Fibroblast of lung (primary cell): ENCODE results near the gene SEMA3D. TPM values are rescaled to one million over a fixed set of nuclear protein-coding genes. Genes with fewer than 3 reads are reported as not detected.

Experiments used
- DNase-seq, 2 donors: peaks; one replicate each; pipeline versions ENCODE4 v3.0.0 to v3.0.0-alpha.2; 2010; ENCODE audit warnings: low read depth in 2 of 2
- H2AFZ ChIP-seq: 2 replicates; pipeline ENCODE4 v1.5.1; 2012; ENCODE audit warnings: low read length, control low read depth, inconsistent platforms
- H3K27ac ChIP-seq: 2 replicates; pipeline ENCODE4 v1.5.1; 2011; ENCODE audit warnings: low read length, control low read depth; ENCODE audit not compliant: insufficient read depth
- H3K27me3 ChIP-seq: 2 replicates; pipeline ENCODE4 v1.5.1; 2011; ENCODE audit warnings: mild to moderate bottlenecking, low read length; ENCODE audit not compliant: control insufficient read depth, insufficient read depth
- H3K36me3 ChIP-seq: 2 replicates; pipeline ENCODE4 v1.5.1; 2011; ENCODE audit warnings: low read length; ENCODE audit not compliant: control insufficient read depth, insufficient read depth
- H3K4me1 ChIP-seq: 2 replicates; pipeline ENCODE4 v1.5.1; 2011; ENCODE audit warnings: low read length; ENCODE audit not compliant: control insufficient read depth, insufficient read depth; ENCODE audit errors: extremely low read depth
- H3K4me2 ChIP-seq: 2 replicates; pipeline ENCODE4 v1.5.1; 2011; ENCODE audit warnings: low read length, control low read depth; ENCODE audit not compliant: insufficient read depth; ENCODE audit errors: extremely low read depth
- H3K4me3 ChIP-seq, 4 experiments: fragments of 200-600 bp in 1 of 4; sonication (generic) in 1 of 4; replicated peaks in 1 of 4; 2 replicates each; pipeline ENCODE4 v1.5.1; 2011 to 2016; ENCODE audit warnings: low read length in 4 of 4, low read depth in 3 of 4, mild to moderate bottlenecking in 3 of 4, control low read depth in 2 of 4, inconsistent platforms in 1 of 4, mixed read lengths in 1 of 4; ENCODE audit not compliant: insufficient read depth in 1 of 4; ENCODE audit errors: control extremely low read depth in 1 of 4
- H3K79me2 ChIP-seq: 2 replicates; pipeline ENCODE4 v1.5.1; 2012; ENCODE audit warnings: mild to moderate bottlenecking, low read length, inconsistent platforms; ENCODE audit not compliant: control insufficient read depth, insufficient read depth
- H3K9ac ChIP-seq: 2 replicates; pipeline ENCODE4 v1.5.1; 2011; ENCODE audit warnings: mild to moderate bottlenecking, low read length, control low read depth; ENCODE audit not compliant: insufficient read depth
- H3K9me3 ChIP-seq: 2 replicates; pipeline ENCODE4 v1.5.1; 2012; ENCODE audit warnings: low read depth, low read length; ENCODE audit not compliant: control insufficient read depth, insufficient read depth
- H4K20me1 ChIP-seq: 2 replicates; pipeline ENCODE4 v1.5.1; 2011; ENCODE audit warnings: low read length; ENCODE audit not compliant: control insufficient read depth, insufficient read depth; ENCODE audit errors: extremely low read depth
- CTCF ChIP-seq, 2 donors: IDR thresholded peaks in 1 of 2; conservative IDR thresholded peaks in 1 of 2; 1 replicate in 1 of 2; 2 replicates in 1 of 2; pipeline ENCODE4 v1.5.1; 2011 to 2012; ENCODE audit warnings: low read length in 2 of 2, control low read depth in 1 of 2, inconsistent platforms in 1 of 2, low read depth in 1 of 2, mild to moderate bottlenecking in 1 of 2
- EZH2 ChIP-seq: IDR thresholded peaks from 2 replicates; pipeline ENCODE4 v1.5.1; 2012; ENCODE audit warnings: low read length, control low read depth, mild to moderate bottlenecking; ENCODE audit errors: missing control alignments
- polyA plus RNA-seq, 2 donors: library from polyadenylated mRNA; depleted of rRNA in 1 of 2; stranded (reverse) in 1 of 2; unstranded in 1 of 2; fragments of >200 nt; gene quantifications; 2 replicates each; pipeline ENCODE4 v1.2.1, GENCODE V29; 2011 to 2012; ENCODE audit warnings: missing spikeins in 1 of 2
- total RNA-seq: library from RNA; depleted of rRNA; stranded (reverse); fragments of >200 nt; gene quantifications from 2 replicates; pipeline ENCODE4 v1.2.1, GENCODE V29; 2014

SEMA3D gene
- total and polyA plus RNA-seq, 2 donors (not counting 1 experiment from before 2014, with no cell fraction given) = 4.1 to 4.6 TPM

- TF ChIP-seq CTCF (conservative IDR thresholded peaks at IDR 0.05 in 1 of 2, IDR thresholded peaks at IDR 0.05 in 1 of 2; ENCODE audit: low read depth in 1 of 2, low read length in 2 of 2) (no peak), EZH2 (no peak)
- Histone ChIP-seq H3K36me3 (no peaks in the 10 kb centered on the region), H3K4me3 (no peak overlapping the region), H3K9me3 (no peaks in the 10 kb centered on the region), H3K4me2 (no peak overlapping the region), H3K4me1 (no peaks in the 10 kb centered on the region), H3K27ac (no peak overlapping the region), H3K27me3 (no peaks in the 10 kb centered on the region), H2AFZ (no peak overlapping the region), H3K79me2 (no peaks in the 10 kb centered on the region), H4K20me1 (no peaks in the 10 kb centered on the region), H3K9ac (no peak overlapping the region)
- DNase-seq = no peak
These were observed 175.7 kb downstream of the SEMA3D start for GRCh38 chr7:85011127-85011526.

DNA sequence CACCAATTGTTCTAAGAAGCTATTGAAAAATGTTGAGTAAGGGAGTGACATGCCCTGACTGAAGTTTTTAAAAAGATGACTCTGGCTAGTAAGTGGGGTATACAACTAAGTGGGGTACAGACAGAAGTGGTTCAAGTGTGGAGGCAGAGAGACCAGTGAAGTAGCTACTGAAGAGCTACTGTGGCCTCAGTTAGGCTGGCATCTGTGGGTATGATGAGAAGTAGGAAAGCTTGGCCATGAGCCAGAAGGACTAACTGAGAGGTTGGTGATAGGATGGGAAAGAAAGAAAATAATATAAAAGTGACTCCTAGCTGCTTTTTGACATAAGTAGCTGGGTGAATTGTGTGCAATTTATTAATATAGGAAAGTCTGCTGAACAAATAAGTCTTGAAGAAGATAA is 176.6 kb downstream of the SEMA3D start:
- Histone ChIP-seq H3K27ac (no peak overlapping the region), H3K9ac (no peak overlapping the region), H3K79me2 (no peaks in the 10 kb centered on the region), H3K4me3 (no peak overlapping the region), H3K27me3 (no peaks in the 10 kb centered on the region), H3K9me3 (no peaks in the 10 kb centered on the region), H3K4me2 (no peak overlapping the region), H3K4me1 (no peaks in the 10 kb centered on the region), H4K20me1 (no peaks in the 10 kb centered on the region), H2AFZ (no peak overlapping the region), H3K36me3 (no peaks in the 10 kb centered on the region)
- no peak for TF ChIP-seq CTCF (conservative IDR thresholded peaks at IDR 0.05 in 1 of 2, IDR thresholded peaks at IDR 0.05 in 1 of 2; ENCODE audit: low read depth in 1 of 2, low read length in 2 of 2)
- no peak for TF ChIP-seq EZH2
- DNase-seq = no peak

GRCh38 chr7:85006754-85007153 is 180.1 kb downstream of the SEMA3D start:
- no peaks in the 10 kb centered on the region for H3K27me3 ChIP-seq
- no peak overlapping the region for H3K4me3 ChIP-seq
- no peak overlapping the region for H3K27ac ChIP-seq
- no peak for TF ChIP-seq CTCF (conservative IDR thresholded peaks at IDR 0.05 in 1 of 2, IDR thresholded peaks at IDR 0.05 in 1 of 2; ENCODE audit: low read depth in 1 of 2, low read length in 2 of 2)
- no peak for TF ChIP-seq EZH2
- H3K4me2 ChIP-seq = no peak overlapping the region
- H3K36me3 ChIP-seq = no peaks in the 10 kb centered on the region
- H3K9ac ChIP-seq = no peak overlapping the region
- H3K4me1 ChIP-seq = no peaks in the 10 kb centered on the region
- no peaks in the 10 kb centered on the region for H3K9me3 ChIP-seq
- no peaks in the 10 kb centered on the region for H4K20me1 ChIP-seq
- no peaks in the 10 kb centered on the region for H3K79me2 ChIP-seq
- no peak overlapping the region for H2AFZ ChIP-seq
- no peak for DNase-seq
